ENCODE measurements around the gene ART4. TPM values are rescaled to one million over a fixed set of nuclear protein-coding genes. Genes with fewer than 3 reads are reported as not detected.
A peak's percentile ranks its signal among the peaks of the same experiment; 100 is the strongest.

The ART4 gene
- total and polyA plus RNA-seq, 2 donors (not counting 3 experiments of a cell fraction or from before 2014, with no cell fraction given) = 12.5 to 54.7 TPM

GRCh38 chr12:14840616-14841015 lies 2.7 kb downstream of the ART4 start:
- no peaks in the 10 kb centered on the region for H4K20me1 ChIP-seq (replicated peaks; ENCODE audit: control insufficient read depth, extremely low read depth, insufficient read depth, low read length)
- H3K9ac ChIP-seq (replicated peaks; ENCODE audit: extremely low read depth, insufficient read depth, low read length) = no peak overlapping the region
- dilution Hi-C loops (cut with MboI; ENCODE audit: extremely low pct_ligation_motif_present, low sequenced_read_pairs) = no loop called here
- peaks cover 0 to 6% of the 10 kb centered on the region in 2 experiments for H3K36me3 ChIP-seq (ENCODE audit: control insufficient read depth in 2 of 2, extremely low read depth in 1 of 2, insufficient read depth in 2 of 2, low read length in 2 of 2)
- H3K27ac ChIP-seq (ENCODE audit: insufficient read depth, low read depth, low read length) = no peak overlapping the region
- no peak overlapping the region for H2AFZ ChIP-seq (ENCODE audit: low read depth, low read length)
- no peaks in the 10 kb centered on the region for H3K9me3 ChIP-seq (replicated peaks; ENCODE audit: control insufficient read depth, insufficient read depth, low read length)
- no TSS peak for BruUV-seq (replicated peaks)
- POLR2A ChIA-PET = no interaction called here
- CTCF ChIA-PET = no interaction called here
- peaks cover 59% of the 10 kb centered on the region for H3K4me1 ChIP-seq (ENCODE audit: control insufficient read depth, extremely low read depth, insufficient read depth, low read length)
- H3K27me3 ChIP-seq (ENCODE audit: control insufficient read depth in 2 of 2, insufficient read depth in 2 of 2, low read length in 2 of 2) = no peaks in the 10 kb centered on the region
- no peaks in the 10 kb centered on the region for H3K9me1 ChIP-seq (replicated peaks; ENCODE audit: control insufficient read depth, extremely low read depth, insufficient read depth, low read length)
- FAIRE-seq = no peak
- H3K79me2 ChIP-seq (ENCODE audit: control insufficient read depth, insufficient read depth, low read length) = peaks cover 18% of the 10 kb centered on the region
- peak overlapping the region; percentile 98 for H3K4me2 ChIP-seq (ENCODE audit: insufficient read depth, low read length)
- intact Hi-C loops (cut with micrococcal nuclease) = no loop called here
- TF ChIP-seq MAX (IDR thresholded peaks at IDR 0.05; ENCODE audit: insufficient read depth, insufficient read length) (no peak), GATA2 (IDR thresholded peaks at IDR 0.05; ENCODE audit: insufficient read depth, insufficient read length, low read depth, low read length) (no peak), JUN (IDR thresholded peaks at IDR 0.05; ENCODE audit: borderline replicate concordance, insufficient read depth, insufficient read length, low read depth) (no peak), FOS (IDR thresholded peaks at IDR 0.05; ENCODE audit: borderline replicate concordance, insufficient read depth, low read length) (no peak), CTCF (IDR thresholded peaks at IDR 0.05; ENCODE audit: extremely low read depth in 1 of 2, insufficient read depth in 1 of 2, low read depth in 1 of 2, low read length in 2 of 2) (no peak), POLR2AphosphoS5 (IDR thresholded peaks at IDR 0.05; ENCODE audit: insufficient read depth, low read depth, low read length) (no peak), EZH2 (IDR thresholded peaks at IDR 0.05; ENCODE audit: borderline replicate concordance, low read depth, low read length, severe bottlenecking) (no peak), POLR2A (IDR thresholded peaks at IDR 0.05; ENCODE audit: low read depth, low read length) (no peak), MYC (IDR thresholded peaks at IDR 0.05; ENCODE audit: low read depth, low read length) (no peak)
- no peak for DNase-seq (ENCODE audit: low read depth, low spot score)
- H3K4me3 ChIP-seq (replicated peaks in 1 of 3; ENCODE audit: insufficient read depth in 1 of 3, low read depth in 1 of 3, low read length in 3 of 3) = no peak overlapping the region
